ENCODE results near the gene SH3BGRL. TPM values are rescaled to one million over a fixed set of nuclear protein-coding genes. Genes with fewer than 3 reads are reported as not detected.

The SH3BGRL gene
- polyA plus RNA-seq, 1 of the 3 experiments (the other 2 are of a cell fraction), result 43.6 TPM

DNA sequence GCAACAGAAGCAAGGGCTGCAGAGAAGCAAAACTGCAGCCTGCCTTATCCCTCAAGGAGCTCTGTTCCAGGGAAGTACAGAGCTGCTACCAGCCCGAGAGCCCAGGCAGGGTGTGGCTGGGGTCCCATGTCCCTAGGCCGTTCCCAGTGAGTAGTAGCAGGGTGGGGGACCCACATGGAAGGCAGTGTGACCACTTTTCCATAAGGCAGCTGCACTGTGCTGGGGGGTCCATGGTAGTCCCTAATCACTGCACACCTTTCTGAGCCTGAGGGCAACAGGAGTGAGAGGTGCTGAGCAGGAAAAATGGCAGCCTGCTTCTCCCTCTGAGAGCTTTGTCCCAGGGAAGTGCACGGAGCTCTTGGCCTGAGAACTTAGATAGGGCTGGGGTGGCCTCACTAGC is 135.9 kb downstream of the SH3BGRL start:
- ChIA-PET CTCF (no interaction called here), POLR2A (no interaction called here)
- no peaks in the 10 kb centered on the region for H3K9me2 ChIP-seq
- no peak overlapping the region for H3K4me3 ChIP-seq (ENCODE audit: low read depth in 2 of 2, low read length in 1 of 2)
- no peaks in the 10 kb centered on the region for H3K27me3 ChIP-seq (ENCODE audit: insufficient read depth)
- WGBS (ENCODE audit: low lambda C conversion rate), result 0% methylated on average over 1 of the region's 3 CpGs
- H3K79me2 ChIP-seq (ENCODE audit: insufficient read depth), result no peaks in the 10 kb centered on the region
- H3F3A ChIP-seq (replicated peaks; ENCODE audit: insufficient read depth), result no peaks in the 10 kb centered on the region
- no peaks in the 10 kb centered on the region for H4K20me1 ChIP-seq (ENCODE audit: insufficient read depth)
- TF ChIP-seq SIN3A (IDR thresholded peaks at IDR 0.05; ENCODE audit: borderline replicate concordance, low read depth, low read length) (no peak), GATA2 (CRISPR knock-in tag; IDR thresholded peaks at IDR 0.05) (no peak), GABPA (IDR thresholded peaks at IDR 0.05; ENCODE audit: low read depth) (no peak), TEAD4 (IDR thresholded peaks at IDR 0.05; ENCODE audit: borderline replicate concordance, insufficient read depth) (no peak), FOXJ3 (CRISPR knock-in tag; IDR thresholded peaks at IDR 0.05) (no peak)
- TF ChIP-seq, protein P1, sequence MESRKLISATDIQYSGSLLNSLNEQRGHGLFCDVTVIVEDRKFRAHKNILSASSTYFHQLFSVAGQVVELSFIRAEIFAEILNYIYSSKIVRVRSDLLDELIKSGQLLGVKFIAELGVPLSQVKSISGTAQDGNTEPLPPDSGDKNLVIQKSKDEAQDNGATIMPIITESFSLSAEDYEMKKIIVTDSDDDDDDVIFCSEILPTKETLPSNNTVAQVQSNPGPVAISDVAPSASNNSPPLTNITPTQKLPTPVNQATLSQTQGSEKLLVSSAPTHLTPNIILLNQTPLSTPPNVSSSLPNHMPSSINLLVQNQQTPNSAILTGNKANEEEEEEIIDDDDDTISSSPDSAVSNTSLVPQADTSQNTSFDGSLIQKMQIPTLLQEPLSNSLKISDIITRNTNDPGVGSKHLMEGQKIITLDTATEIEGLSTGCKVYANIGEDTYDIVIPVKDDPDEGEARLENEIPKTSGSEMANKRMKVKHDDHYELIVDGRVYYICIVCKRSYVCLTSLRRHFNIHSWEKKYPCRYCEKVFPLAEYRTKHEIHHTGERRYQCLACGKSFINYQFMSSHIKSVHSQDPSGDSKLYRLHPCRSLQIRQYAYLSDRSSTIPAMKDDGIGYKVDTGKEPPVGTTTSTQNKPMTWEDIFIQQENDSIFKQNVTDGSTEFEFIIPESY (IDR thresholded peaks at IDR 0.05; ENCODE audit: borderline replicate concordance, low read depth), result no peak
- TF ChIP-seq, protein P2, sequence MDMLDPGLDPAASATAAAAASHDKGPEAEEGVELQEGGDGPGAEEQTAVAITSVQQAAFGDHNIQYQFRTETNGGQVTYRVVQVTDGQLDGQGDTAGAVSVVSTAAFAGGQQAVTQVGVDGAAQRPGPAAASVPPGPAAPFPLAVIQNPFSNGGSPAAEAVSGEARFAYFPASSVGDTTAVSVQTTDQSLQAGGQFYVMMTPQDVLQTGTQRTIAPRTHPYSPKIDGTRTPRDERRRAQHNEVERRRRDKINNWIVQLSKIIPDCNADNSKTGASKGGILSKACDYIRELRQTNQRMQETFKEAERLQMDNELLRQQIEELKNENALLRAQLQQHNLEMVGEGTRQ (IDR thresholded peaks at IDR 0.05; ENCODE audit: borderline replicate concordance, low read depth, low read length), result no peak
- H3K9ac ChIP-seq, result no peak overlapping the region
- no peaks in the 10 kb centered on the region for H3K4me1 ChIP-seq (ENCODE audit: control insufficient read depth in 1 of 2, insufficient read depth in 2 of 2, low read depth in 1 of 2, low read length in 1 of 2)
- H3K36me3 ChIP-seq (replicated peaks in 1 of 2; ENCODE audit: control insufficient read depth in 1 of 2, insufficient read depth in 2 of 2, low read length in 1 of 2), result no peaks in the 10 kb centered on the region
- H3K9me3 ChIP-seq, result no peaks in the 10 kb centered on the region
- no peak overlapping the region for H3K4me2 ChIP-seq
- H2AFZ ChIP-seq (ENCODE audit: low read depth), result no peak overlapping the region
- DNase-seq, result no peak
- H3K27ac ChIP-seq (ENCODE audit: low read depth in 2 of 2, low read length in 1 of 2), result no peak overlapping the region

- no peak overlapping the region for H3K4me3 ChIP-seq (ENCODE audit: low read depth in 2 of 2, low read length in 1 of 2)
- no peak overlapping the region for H2AFZ ChIP-seq (ENCODE audit: low read depth)
- no peaks in the 10 kb centered on the region for H4K20me1 ChIP-seq (ENCODE audit: insufficient read depth)
- H3K9me3 ChIP-seq, result no peaks in the 10 kb centered on the region
- no peaks in the 10 kb centered on the region for H3K9me2 ChIP-seq
- no peak overlapping the region for H3K27ac ChIP-seq (ENCODE audit: low read depth in 2 of 2, low read length in 1 of 2)
- no peaks in the 10 kb centered on the region for H3K27me3 ChIP-seq (ENCODE audit: insufficient read depth)
- no peaks in the 10 kb centered on the region for H3F3A ChIP-seq (replicated peaks; ENCODE audit: insufficient read depth)
- TF ChIP-seq RFX5 (IDR thresholded peaks at IDR 0.05; ENCODE audit: low read length), result no peak
- TF ChIP-seq, protein P2 (IDR thresholded peaks at IDR 0.05; ENCODE audit: borderline replicate concordance, low read depth, low read length), result no peak
- TF ChIP-seq FOXM1 (IDR thresholded peaks at IDR 0.05; ENCODE audit: low read depth), result no peak
- TF ChIP-seq SMC3 (IDR thresholded peaks at IDR 0.05; ENCODE audit: low read depth, low read length), result no peak
- TF ChIP-seq, protein P3, sequence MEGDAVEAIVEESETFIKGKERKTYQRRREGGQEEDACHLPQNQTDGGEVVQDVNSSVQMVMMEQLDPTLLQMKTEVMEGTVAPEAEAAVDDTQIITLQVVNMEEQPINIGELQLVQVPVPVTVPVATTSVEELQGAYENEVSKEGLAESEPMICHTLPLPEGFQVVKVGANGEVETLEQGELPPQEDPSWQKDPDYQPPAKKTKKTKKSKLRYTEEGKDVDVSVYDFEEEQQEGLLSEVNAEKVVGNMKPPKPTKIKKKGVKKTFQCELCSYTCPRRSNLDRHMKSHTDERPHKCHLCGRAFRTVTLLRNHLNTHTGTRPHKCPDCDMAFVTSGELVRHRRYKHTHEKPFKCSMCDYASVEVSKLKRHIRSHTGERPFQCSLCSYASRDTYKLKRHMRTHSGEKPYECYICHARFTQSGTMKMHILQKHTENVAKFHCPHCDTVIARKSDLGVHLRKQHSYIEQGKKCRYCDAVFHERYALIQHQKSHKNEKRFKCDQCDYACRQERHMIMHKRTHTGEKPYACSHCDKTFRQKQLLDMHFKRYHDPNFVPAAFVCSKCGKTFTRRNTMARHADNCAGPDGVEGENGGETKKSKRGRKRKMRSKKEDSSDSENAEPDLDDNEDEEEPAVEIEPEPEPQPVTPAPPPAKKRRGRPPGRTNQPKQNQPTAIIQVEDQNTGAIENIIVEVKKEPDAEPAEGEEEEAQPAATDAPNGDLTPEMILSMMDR (IDR thresholded peaks at IDR 0.05), result no peak
- TF ChIP-seq REST (IDR thresholded peaks at IDR 0.05; ENCODE audit: low read depth, low read length), result no peak
- TF ChIP-seq JUND (IDR thresholded peaks at IDR 0.05), result no peak
- TF ChIP-seq TEAD4 (IDR thresholded peaks at IDR 0.05; ENCODE audit: borderline replicate concordance, insufficient read depth), result no peak
- TF ChIP-seq YY1 (IDR thresholded peaks at IDR 0.05; ENCODE audit: low read depth), result no peak
- TF ChIP-seq, protein P1 (IDR thresholded peaks at IDR 0.05; ENCODE audit: borderline replicate concordance, low read depth), result no peak
- no peak for TF ChIP-seq FOXJ3 (CRISPR knock-in tag; IDR thresholded peaks at IDR 0.05)
- 59% methylated on average over 1 of the region's 1 CpG for WGBS (ENCODE audit: low lambda C conversion rate)
- H3K4me1 ChIP-seq (ENCODE audit: control insufficient read depth in 1 of 2, insufficient read depth in 2 of 2, low read depth in 1 of 2, low read length in 1 of 2), result no peaks in the 10 kb centered on the region
- ChIA-PET POLR2A (no interaction called here), CTCF (no interaction called here)
- no peak overlapping the region for H3K4me2 ChIP-seq
- H3K36me3 ChIP-seq (replicated peaks in 1 of 2; ENCODE audit: control insufficient read depth in 1 of 2, insufficient read depth in 2 of 2, low read length in 1 of 2), result no peaks in the 10 kb centered on the region
- H3K79me2 ChIP-seq (ENCODE audit: insufficient read depth), result no peaks in the 10 kb centered on the region
- no peak for DNase-seq
- H3K9ac ChIP-seq, result no peak overlapping the region
These were observed 137.0 kb downstream of the SH3BGRL start for GRCh38 chrX:81338924-81339323.

Measured in SK-N-SH (cell line).